ENCODE results near the gene ZNF324B. TPM values are rescaled to one million over a fixed set of nuclear protein-coding genes. Genes with fewer than 3 reads are reported as not detected.
"Not testable (repeated sequence)": the region's sequence is repeated elsewhere in the genome, so short reads cannot be mapped to it uniquely, and the experiment has no call there.

Gene ZNF324B
- total RNA-seq, 2 experiments from 2014 or later, result 9.4 to 10.1 TPM

DNA sequence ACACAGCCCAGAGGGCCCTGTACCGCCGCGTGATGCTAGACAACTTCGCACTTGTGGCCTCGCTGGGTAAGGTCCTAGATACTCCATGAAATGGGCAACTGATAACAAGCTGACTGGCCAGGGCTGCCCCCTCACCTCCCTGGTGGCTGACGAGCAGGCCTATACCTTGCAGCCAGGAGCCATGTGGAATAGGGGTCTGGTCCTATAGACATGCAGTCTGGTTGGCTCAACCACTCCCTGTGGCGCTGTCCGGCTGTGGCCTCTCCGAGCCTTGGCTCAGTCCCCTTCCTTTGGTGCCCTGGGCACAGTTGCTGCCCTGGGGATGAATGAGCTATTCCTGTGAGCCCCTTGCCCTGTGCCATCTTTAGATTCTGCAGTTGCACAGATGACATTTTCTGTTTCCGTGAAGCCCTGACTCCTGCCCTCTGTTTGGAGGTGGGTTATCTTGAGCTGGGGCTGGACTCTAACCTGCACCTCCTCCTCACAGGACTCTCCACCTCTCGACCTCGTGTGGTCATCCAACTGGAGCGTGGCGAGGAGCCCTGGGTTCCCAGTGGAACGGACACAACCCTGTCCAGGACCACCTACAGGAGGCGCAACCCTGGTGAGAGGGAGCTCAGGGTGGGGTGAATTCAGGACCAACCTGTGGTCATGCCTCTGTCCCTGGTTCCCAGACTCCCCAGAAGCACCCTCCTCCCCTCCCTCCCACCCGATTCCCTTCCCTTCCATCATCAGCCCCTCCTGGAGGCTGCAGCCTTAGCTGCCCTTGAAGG lies 18.0 kb downstream of the ZNF324B start:
- no peak for DNase-seq
- Mint-ChIP-seq H3K27me3 (no peaks in the 10 kb centered on the region), H3K4me3 (peak overlapping the region; percentile 10), H3K9me3 (no peaks in the 10 kb centered on the region), H3K36me3 (peaks cover 22% of the 10 kb centered on the region), H3K4me1 (peaks cover 27% of the 10 kb centered on the region), H3K27ac (no peak overlapping the region)

DNA sequence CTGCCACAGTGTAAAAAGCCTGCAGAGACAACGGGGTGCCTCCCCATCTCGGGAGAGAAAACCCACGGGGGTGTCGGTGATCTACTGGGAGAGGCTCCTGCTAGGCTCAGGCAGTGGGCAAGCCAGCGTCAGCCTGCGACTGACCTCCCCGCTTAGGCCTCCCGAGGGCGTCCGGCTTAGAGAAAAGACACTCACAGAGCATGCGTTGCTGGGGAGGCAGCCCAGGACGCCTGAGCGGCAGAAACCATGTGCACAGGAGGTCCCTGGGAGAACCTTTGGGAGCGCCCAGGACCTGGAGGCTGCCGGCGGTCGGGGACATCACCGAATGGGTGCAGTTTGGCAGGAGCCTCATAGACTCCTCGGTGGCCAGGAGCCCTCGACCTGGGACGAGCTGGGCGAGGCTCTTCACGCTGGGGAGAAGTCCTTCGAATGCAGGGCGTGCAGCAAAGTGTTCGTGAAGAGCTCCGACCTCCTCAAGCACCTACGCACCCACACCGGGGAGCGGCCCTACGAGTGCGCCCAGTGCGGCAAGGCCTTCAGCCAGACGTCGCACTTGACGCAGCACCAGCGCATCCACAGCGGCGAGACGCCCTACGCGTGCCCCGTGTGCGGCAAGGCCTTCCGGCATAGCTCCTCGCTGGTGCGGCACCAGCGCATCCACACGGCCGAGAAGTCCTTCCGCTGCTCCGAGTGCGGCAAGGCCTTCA lies 19.6 kb downstream of the ZNF324B start:
- Mint-ChIP-seq H3K36me3 (peaks cover 22% of the 10 kb centered on the region), H3K4me1 (peaks cover 35% of the 10 kb centered on the region)
- not testable (repeated sequence) for DNase-seq, H3K4me3 Mint-ChIP-seq, H3K9me3 Mint-ChIP-seq, H3K27ac Mint-ChIP-seq, H3K27me3 Mint-ChIP-seq

DNA sequence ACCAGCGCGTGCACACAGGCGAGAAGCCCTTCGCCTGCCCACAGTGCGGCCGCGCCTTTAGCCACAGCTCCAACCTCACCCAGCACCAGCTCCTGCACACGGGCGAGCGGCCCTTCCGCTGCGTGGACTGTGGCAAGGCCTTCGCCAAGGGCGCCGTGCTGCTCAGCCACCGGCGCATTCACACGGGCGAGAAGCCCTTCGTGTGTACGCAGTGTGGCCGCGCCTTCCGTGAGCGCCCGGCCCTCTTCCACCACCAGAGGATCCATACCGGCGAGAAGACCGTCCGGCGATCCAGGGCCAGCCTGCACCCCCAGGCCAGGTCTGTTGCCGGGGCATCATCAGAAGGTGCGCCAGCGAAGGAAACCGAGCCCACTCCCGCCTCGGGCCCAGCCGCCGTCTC lies 20.3 kb downstream of the ZNF324B start:
- no peaks in the 10 kb centered on the region for H3K9me3 Mint-ChIP-seq
- H3K27ac Mint-ChIP-seq, result no peak overlapping the region
- no peak for DNase-seq
- peaks cover 33% of the 10 kb centered on the region for H3K4me1 Mint-ChIP-seq
- H3K36me3 Mint-ChIP-seq, result peaks cover 22% of the 10 kb centered on the region
- H3K4me3 Mint-ChIP-seq, result no peak overlapping the region
- H3K27me3 Mint-ChIP-seq, result no peaks in the 10 kb centered on the region

DNA sequence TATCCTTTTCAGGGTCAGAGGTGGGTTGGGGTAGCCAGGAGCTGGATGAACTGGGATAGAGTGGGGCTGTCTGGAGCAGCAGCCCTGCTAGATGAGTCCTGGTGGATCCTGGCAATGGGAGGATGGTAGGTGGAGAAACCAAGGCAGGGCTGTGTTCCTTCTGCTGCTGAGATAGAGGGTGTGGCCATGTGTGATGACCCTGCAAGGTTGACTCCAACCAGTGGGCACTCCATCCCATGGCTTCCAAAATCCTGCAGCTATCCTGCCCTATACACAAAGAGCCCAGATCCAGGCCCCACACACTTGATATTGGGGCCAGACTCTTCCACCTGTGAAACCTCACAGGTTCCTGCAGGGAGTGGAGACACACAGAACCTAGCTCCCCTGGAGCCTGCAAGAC lies 22.4 kb downstream of the ZNF324B start:
- H3K4me3 Mint-ChIP-seq, result peak overlapping the region; percentile 14
- H3K27me3 Mint-ChIP-seq, result no peaks in the 10 kb centered on the region
- peaks cover 9% of the 10 kb centered on the region for H3K36me3 Mint-ChIP-seq
- H3K9me3 Mint-ChIP-seq, result no peaks in the 10 kb centered on the region
- H3K4me1 Mint-ChIP-seq, result peaks cover 25% of the 10 kb centered on the region
- no peak overlapping the region for H3K27ac Mint-ChIP-seq
- no peak for DNase-seq

DNA sequence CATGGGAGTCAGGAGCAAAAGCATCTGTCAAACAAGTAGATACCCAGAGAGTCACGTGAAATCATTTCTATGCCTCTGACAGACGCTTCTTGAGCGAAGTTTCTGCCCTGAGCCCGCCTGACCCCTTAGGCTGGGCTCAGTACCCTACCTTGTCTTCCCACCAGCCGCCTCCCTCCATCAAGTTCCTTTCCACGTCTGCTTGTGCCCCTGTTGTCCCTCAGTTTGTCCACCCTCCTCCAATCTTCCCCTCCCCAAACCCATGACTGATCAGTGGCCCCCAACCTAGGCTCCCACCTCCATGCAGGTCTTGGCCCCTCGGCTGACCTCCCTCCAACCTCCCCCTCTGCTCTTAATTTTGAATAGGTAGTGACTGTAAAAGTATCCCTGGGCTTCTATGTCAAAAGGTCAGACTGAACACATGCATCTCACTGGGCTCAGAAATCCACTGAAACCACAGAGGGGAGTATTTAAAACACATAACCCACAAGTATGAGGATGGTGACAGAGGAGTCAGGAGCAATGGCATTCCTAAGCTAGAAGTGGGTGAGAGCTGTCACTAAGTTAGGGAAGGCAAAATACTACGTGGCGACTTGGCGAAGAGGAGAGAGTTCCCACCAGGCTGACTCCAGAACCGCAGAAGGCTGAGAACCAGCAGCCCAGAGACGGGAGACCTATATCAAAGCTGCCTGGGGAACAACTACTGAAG lies 23.0 kb downstream of the ZNF324B start:
- Mint-ChIP-seq H3K27ac (peak overlapping the region; percentile 15), H3K9me3 (no peaks in the 10 kb centered on the region), H3K4me3 (peak overlapping the region; percentile 14), H3K36me3 (peaks cover 9% of the 10 kb centered on the region), H3K27me3 (no peaks in the 10 kb centered on the region), H3K4me1 (peaks cover 22% of the 10 kb centered on the region)
- DNase-seq, result no peak

DNA sequence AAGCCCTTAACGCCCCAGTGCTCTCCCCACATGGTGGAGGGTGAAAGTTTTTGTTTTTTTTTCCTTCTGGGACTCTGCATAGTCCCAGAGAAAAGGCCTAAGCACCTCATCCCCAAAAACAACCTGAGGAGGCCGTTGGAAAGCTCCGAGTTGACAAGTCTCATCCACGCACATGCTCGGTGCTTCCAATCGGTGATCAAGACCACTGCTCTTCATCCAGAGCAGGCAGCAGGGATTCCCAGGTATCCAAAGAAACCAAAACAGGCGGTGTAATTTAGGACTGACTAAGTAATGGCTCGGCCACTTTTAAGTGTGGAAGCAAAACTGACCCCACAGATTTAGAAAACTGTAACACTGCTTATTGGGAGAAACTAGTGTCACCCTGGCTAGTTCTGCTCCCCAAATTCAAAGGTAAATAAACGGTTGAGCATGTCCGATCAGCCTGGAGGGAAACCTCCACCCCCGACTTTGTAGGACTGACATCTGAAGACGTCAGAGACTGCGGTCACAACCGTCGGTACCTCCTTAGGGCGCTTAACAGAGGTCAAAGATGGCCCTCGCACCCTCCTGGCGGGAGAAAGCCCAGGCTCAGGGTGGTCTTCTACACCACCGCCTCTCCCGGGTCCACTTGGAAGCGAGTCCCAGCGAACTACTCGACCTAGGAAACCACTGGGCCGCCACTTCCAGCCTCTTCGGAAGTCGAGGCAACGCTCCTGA lies 23.7 kb downstream of the ZNF324B start:
- no peaks in the 10 kb centered on the region for H3K27me3 Mint-ChIP-seq
- peaks cover 7% of the 10 kb centered on the region for H3K36me3 Mint-ChIP-seq
- peak overlapping the region; percentile 98 for H3K27ac Mint-ChIP-seq
- H3K9me3 Mint-ChIP-seq, result no peaks in the 10 kb centered on the region
- peak overlapping the region; percentile 87 for H3K4me3 Mint-ChIP-seq
- H3K4me1 Mint-ChIP-seq, result peaks cover 22% of the 10 kb centered on the region
- no peak for DNase-seq

DNA sequence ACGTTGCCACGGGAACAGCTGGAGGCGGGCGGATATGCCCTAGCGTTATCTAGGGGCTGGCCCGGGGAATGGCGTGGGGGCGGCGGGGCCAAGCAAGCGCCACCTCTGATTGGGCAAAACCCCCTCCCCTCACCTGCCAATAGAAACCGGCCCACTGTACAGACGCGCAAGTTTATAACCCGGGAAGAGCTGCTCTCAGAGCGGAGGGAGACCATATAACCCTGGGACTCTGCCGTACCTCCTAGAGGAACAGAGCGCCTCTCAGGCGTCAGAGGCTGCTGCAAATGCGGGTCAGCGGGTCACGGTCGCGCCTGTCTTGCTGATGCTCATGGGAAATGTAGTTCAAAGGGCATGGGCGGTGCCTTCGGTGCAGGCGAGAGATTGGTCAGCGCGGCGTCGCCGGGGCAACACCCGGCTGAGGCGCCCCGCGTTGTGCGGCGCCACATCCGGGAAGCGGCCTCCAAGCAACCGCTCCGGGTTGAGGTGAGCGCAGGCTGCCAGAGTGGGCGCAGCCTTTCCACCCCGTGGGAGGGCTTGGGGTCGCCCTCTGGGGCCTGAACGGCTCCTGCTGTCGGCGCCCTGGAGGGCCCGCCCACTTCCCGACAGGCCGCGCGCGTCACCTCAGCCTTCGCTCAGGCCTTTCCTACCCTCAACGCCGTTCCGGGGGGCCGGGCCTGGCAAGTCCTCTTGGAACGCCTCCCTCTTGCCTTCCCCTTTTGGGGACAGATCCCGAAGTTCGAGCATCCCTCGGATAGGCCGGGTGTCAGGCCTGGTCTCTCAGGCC lies 24.5 kb downstream of the ZNF324B start, which contains the start of gene ZNF446:
TSS of gene ZNF446 (plus strand) at position 639 of the 784 bp plus-strand sequence. CDS start 867 bp downstream, outside the sequence.
- Mint-ChIP-seq H3K9me3 (no peaks in the 10 kb centered on the region), H3K27ac (peak within 1 kb of the TSS; percentile 98), H3K36me3 (peaks cover 7% of the 10 kb centered on the region), H3K4me3 (peak within 1 kb of the TSS; percentile 87), H3K27me3 (no peaks in the 10 kb centered on the region), H3K4me1 (peaks cover 22% of the 10 kb centered on the region)
- DNase-seq, result peak; percentile 99

DNA sequence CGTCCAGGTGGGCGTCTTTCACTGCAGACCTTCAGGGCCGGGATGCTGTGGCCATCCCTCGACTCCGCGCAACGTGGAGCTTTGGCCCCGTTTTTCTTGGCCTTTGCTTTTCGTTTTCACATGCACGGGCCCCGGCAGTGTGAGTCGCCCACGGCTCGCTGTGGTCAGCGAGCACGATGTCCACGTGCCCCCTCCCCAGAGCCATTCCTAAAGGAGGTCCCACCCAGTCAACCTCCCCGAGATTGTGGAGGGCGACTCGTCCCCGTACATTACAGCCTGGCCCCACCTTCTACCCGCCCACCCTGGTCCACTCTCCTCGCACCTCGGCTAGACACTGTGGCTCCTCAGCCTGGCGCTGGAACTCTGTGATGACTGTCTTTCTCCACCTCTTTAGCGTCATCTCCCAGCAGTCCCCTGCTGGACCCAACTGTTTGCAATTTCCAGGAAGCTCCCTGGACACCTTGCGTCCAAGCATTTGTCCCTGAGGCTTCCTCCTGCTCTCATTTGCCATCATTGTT lies 25.1 kb downstream of the ZNF324B start:
- Mint-ChIP-seq H3K4me1 (peaks cover 22% of the 10 kb centered on the region), H3K27me3 (no peaks in the 10 kb centered on the region), H3K36me3 (peaks cover 7% of the 10 kb centered on the region), H3K9me3 (no peaks in the 10 kb centered on the region), H3K4me3 (peak overlapping the region; percentile 87), H3K27ac (peak overlapping the region; percentile 93)
- peak; percentile 25 for DNase-seq

DNA sequence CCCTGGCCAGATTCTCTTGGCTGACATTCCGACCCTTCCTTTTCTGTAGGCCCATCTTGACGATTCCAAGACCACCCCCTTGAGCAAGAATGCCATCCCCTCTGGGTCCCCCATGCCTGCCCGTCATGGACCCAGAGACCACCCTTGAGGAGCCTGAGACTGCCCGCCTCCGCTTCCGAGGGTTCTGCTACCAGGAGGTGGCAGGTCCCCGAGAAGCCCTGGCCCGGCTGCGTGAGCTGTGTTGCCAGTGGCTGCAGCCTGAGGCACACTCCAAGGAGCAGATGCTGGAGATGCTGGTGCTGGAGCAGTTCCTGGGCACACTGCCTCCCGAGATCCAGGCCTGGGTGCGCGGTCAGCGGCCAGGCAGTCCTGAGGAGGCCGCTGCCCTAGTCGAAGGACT lies 25.7 kb downstream of the ZNF324B start:
- no peaks in the 10 kb centered on the region for H3K27me3 Mint-ChIP-seq
- peaks cover 7% of the 10 kb centered on the region for H3K36me3 Mint-ChIP-seq
- H3K4me1 Mint-ChIP-seq, result peaks cover 22% of the 10 kb centered on the region
- DNase-seq, result no peak
- no peaks in the 10 kb centered on the region for H3K9me3 Mint-ChIP-seq
- H3K27ac Mint-ChIP-seq, result peak overlapping the region; percentile 93
- H3K4me3 Mint-ChIP-seq, result peak overlapping the region; percentile 87

DNA sequence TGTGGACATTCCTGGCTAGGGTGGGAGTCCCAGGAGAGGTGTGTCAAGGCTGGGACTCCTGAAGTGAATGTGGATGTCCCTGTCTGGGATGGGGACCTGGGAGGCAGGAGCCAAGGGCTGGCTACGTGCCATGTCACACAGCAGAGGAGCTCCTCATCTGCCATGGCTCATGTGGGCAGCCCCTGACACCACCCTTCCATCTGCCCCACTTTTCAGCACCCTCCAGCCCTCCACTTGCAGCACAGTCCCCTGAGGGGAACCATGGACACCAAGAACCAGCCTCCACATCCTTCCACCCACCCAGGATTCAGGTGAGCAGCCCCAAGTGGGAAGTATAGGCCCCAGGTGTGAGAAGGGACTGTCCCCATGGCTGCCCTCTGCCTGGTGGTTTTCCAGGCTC lies 26.4 kb downstream of the ZNF324B start:
- H3K4me1 Mint-ChIP-seq, result peaks cover 22% of the 10 kb centered on the region
- H3K36me3 Mint-ChIP-seq, result peaks cover 4% of the 10 kb centered on the region
- H3K4me3 Mint-ChIP-seq, result peak overlapping the region; percentile 4
- no peak for DNase-seq
- H3K27ac Mint-ChIP-seq, result no peak overlapping the region
- no peaks in the 10 kb centered on the region for H3K9me3 Mint-ChIP-seq
- H3K27me3 Mint-ChIP-seq, result no peaks in the 10 kb centered on the region

DNA sequence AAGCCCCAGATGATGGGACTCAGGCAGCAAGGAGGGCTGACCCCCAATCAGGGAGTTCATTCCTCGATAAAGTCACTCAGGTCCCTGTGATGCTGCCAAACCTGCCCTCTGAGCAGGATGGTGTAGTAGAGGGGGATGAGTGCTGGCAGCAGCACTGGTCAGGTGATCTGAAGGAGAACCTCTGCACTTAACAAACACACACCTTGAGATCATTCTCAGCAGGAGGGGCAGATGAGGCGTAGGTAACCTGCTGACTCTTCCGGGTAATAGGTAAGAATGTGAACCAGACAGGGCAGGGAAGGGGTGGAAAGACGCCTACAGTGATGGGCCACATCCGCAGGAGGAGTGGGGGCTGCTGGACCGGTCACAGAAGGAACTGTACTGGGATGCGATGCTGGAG lies 27.9 kb downstream of the ZNF324B start:
- Mint-ChIP-seq H3K9me3 (no peaks in the 10 kb centered on the region), H3K27ac (peak overlapping the region; percentile 26), H3K27me3 (no peaks in the 10 kb centered on the region), H3K4me1 (peaks cover 15% of the 10 kb centered on the region), H3K4me3 (no peak overlapping the region), H3K36me3 (peaks cover 2% of the 10 kb centered on the region)
- no peak for DNase-seq

DNA sequence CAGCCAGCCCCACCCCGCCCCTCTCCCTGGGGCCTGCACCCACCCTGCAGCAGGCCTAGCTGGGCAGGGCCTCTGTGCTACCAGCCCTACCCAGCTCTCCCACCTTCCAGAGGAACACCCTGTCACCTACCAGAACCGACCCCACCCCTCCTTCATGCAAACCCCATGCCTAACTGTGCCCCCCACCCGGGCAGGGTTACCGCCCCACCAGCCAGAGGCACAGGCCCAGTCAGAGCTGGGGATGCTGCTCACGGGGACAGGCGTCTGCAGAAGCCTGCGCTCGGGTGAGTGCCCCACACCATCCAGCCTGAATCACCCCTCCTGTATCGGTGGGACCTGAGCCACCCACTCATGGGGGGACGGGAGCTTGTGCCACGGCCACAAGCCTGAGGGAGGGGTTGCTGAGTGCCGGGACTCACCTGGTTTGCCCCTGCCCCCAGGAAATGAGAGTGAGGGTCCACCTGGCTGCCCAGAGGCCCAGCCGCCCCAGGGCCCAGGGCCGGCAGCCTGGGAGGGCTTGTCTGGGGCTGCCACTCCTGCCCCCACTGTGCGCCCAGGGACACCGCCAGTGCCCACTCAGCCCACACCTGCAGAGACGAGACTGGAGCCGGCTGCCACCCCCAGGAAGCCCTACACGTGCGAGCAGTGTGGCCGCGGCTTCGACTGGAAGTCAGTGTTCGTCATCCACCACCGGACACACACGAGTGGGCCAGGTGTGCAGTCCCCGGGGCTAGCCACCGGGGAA lies 28.5 kb downstream of the ZNF324B start:
- DNase-seq, result no peak
- Mint-ChIP-seq H3K36me3 (peaks cover 2% of the 10 kb centered on the region), H3K4me3 (no peak overlapping the region), H3K9me3 (no peaks in the 10 kb centered on the region), H3K4me1 (peaks cover 10% of the 10 kb centered on the region), H3K27me3 (no peaks in the 10 kb centered on the region), H3K27ac (no peak overlapping the region)

DNA sequence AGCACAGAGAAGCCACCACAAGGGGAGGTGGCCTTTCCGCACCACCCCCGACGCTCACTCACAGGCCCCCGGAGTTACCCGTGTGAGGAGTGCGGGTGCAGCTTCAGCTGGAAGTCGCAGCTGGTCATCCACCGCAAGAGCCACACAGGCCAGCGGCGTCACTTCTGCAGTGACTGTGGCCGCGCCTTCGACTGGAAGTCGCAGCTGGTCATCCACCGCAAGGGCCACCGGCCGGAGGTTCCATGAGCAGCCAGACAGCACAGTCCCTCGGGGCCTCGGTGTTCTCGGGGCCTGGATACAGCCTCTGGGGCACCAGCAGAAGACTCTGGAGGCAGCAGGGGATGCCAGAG lies 29.0 kb downstream of the ZNF324B start:
- Mint-ChIP-seq H3K9me3 (no peaks in the 10 kb centered on the region), H3K4me3 (no peak overlapping the region), H3K27me3 (no peaks in the 10 kb centered on the region), H3K27ac (no peak overlapping the region), H3K4me1 (peaks cover 6% of the 10 kb centered on the region), H3K36me3 (peaks cover 2% of the 10 kb centered on the region)
- DNase-seq, result no peak

Data from activated naive CD8-positive, alpha-beta T cell treated with anti-CD3 and anti-CD28 coated beads for 36 hours (primary cell).